M059J (cell line): Measurements from ENCODE around the gene YWHAG. TPM values are rescaled to one million over a fixed set of nuclear protein-coding genes. Genes with fewer than 3 reads are reported as not detected.
A peak's percentile ranks its signal among the peaks of the same experiment; 100 is the strongest.
"Not testable (repeated sequence)": the region's sequence is repeated elsewhere in the genome, so short reads cannot be mapped to it uniquely, and the experiment has no call there.

Experiments
- DNase-seq: peaks from one replicate; pipeline ENCODE4 v3.0.0-alpha.2; 2012; ENCODE audit warnings: low read depth
- total RNA-seq: library from RNA; depleted of rRNA; stranded (reverse); fragments of >200 nt; shearing (Covaris generic); gene quantifications from 2 replicates; pipeline ENCODE4 v1.2.3, GENCODE V29; 2014; rRNA removed

YWHAG gene
- total RNA-seq: 131 and 133 TPM in 2 replicates

DNA sequence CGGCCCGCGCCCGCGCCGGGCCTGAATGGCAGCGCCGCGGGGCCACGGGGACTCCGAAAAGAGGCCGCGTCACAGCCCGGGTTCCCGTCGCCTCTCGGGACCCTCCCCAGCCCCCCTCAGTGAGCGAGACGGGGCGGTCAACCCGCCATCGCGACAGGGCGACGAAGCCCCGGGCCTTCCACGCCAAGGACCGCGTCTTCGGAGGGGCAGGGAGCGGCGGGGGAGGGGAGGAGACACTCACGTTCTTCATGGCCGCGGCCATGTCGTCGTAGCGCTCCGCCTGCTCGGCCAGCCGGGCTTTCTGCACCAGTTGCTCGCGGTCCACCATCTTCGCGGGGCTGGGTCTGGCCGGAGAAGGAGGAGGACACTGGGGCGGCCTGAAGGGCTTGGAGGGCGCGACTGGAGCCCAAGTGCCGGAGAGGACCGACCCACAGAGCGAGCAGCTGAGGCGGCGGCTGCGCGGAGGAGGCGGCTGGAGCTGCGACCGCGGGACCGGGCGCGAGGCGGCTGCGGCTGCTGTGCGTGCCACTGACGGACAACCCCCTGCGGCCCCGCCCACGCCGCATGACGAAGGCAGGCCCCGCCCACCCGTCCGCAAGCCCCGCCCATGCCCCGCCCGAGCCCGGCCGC lies at the start of gene YWHAG:
Gene YWHAG (minus strand): TSS at position 511 of the 630 bp plus-strand sequence. CDS start 183 bp downstream, at position 328.
- peak; percentile 78 for DNase-seq

DNA sequence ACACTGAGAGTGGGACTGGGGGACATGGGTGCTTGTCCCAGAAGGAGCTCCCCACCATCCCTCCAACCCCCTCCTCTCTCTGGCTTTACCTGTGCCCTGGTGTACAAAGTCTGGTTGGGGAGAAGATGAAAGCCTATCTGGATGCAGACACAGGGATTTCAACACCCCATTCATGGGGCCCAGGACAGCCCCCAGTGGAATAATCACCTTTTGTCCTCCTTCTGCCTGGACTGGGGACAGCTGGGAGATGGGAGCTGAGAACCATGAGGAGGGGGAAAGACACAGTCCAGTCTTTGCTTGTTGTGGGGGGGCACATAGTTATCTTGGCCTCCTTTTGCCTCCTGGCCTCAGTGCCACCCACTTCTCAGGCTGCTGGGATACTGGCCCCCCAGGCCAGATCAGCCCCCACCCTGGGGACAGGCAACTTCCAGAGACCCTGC lies 49.4 kb upstream of the YWHAG start:
- DNase-seq: no peak

DNA sequence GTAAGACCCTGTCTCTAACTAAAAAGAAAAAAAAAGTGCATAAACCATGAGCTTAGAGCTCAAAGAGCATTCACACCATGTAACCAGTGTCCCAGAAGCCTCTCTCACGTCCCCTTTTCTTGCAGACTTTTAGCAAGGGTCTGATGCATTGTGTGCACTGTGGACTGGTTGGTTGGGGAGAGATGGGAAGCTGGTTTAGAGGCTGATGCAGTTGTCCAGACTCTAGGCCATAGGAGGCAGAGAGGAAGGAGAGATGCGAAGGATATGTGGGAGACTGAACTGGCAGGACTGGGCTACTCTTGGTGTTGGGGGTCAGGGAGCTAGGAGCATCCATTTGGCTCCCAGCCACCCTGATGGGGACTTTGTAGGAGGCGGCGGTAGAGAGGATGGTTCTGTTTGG lies 48.9 kb upstream of the YWHAG start:
- DNase-seq: no peak

DNA sequence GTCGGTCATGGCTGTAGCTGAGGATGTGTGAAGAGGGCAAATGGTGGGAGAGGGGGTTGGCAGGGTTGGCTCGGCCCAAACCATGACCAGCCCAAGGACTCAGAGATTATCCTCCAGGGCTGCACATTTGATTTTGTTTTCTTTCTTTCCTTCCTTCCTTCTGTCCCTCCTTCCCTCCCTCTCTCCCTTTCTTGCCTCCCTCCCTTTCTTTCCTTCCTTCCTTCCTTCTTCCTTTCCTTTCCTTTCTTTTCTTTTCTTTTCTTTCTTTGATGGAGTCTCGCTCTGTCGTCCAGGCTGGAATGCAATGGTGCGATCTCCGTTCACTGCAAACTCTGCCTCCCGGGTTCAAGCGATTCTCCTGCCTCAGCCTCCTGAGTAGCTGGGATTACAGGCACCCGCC lies 46.9 kb upstream of the YWHAG start:
- DNase-seq: no peak

DNA sequence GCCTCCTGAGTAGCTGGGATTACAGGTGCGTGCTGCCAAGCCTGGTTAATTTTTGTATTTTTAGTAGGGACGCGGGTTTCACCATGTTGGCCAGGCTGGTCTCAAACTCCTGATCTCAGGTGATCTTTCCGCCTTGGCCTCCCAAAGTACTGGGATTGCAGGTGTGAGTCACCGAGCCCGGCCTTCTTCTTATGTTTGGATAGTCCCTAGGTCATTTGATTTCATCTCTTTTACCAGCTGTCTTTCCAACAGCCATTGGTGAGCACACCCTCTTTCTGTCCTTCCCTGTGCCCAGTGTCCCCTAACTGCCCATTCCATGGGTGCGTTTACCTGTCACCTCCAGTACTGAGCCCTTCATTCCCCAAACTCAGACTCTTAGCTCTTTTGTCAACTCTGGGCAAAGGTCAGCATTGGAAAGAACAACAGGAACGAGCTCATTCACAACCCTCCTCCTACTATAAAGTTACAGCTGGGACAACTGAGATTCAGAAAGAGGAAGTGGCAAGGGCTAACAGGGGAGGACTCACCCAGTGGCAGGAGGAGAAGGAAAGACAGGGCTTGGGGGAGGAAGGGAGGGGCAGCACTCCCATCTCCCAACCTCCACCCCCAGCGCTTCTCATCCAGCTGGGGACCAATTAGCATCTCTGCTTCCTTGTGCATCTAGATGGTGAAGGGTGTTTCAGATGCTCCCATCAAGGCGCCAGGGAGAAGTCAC lies 45.1 kb upstream of the YWHAG start:
- no peak for DNase-seq

DNA sequence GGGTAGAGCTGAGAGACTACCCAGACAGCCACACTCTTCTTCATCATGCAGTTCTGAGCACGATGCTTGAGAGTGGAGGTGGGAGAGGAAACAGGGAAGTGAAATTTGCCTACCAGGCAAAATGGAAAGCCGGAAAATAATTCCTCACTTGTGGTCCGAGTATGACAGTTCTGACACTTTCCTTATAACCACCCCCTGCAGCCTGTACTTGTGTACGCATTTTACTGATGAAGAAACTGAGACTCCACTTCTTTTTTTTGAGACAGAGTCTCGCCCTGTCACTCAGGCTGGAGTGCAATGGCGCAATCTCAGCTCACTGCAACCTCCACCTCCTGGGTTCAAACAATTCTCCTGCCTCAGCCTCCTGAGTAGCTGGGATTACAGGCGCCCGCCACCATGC lies 44.3 kb upstream of the YWHAG start:
- DNase-seq: not testable (repeated sequence)

DNA sequence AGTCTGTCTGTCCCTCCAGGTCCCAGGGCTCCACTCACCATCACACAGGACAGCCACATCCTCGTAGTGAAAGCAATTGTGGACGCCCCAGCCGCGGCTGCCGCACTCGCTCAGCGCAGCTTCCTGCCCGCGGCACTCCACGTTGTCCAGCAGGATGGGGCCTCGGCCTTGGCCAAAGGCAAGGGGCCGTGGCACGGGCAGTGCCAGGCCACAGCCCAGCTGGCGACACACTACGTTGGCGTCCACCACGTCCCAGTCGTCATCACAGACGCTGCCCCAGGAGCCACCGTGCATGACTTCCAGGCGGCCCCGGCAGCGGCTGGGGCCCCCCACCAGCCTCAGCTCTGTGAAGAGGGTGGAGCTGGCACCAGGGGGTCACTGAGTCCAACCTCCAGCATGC lies 41.5 kb upstream of the YWHAG start:
- DNase-seq: no peak

DNA sequence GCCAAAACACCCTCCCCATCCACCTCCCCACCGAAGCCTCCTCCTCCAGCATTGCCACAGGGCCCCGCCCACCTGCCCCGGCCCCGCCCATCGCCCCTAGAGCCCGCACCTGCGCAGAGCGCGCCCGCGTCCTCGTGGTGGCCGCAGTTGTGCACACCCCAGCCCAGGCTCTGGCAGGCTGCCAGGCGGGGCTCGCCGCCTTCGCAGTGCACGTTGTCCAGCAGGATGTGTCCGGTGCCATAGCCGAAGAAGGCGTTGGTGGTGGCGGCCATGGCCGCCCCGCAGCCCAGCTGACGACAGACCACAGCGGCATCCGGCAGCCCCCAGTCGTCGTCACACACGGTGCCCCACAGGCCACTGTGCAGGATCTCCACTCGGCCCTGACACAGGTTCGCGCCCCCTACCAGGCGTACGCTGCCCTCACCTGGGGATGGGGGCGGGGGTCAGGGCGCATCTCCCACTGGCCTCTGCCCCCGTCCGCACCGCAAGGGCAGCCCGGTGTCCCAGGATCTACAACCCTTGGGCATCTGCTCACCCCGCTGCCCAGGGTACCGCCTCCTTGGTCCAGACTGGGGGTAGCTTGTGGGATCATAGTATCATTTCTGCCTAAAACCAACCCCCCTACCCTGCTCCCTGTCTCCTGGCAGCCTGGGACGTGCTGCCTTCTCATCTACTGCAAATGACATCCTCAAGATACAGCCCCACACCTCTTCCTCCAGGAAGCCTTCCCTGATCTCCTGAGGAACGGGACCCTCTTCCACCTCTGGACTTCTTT lies 38.8 kb upstream of the YWHAG start:
- peak; percentile 33 for DNase-seq

DNA sequence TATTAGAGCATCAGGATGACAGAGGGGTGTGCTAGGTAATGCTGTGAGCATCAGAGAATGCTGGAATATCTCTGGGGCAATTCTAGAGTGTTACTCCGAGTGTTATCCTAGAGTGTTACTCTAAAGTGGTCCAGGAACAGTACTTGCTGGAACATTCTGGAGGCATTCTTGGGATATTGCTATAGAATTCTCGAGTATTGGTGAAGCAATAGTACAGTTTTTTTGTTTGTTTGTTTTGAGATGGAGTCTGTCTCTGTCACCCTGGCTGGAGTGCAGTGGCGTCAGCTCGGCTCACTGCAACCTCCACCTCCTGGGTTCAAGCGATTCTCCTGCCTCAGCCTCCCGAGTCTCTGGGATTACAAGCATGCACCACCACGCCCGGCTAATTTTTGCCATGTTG lies 38.1 kb upstream of the YWHAG start:
- no peak for DNase-seq

DNA sequence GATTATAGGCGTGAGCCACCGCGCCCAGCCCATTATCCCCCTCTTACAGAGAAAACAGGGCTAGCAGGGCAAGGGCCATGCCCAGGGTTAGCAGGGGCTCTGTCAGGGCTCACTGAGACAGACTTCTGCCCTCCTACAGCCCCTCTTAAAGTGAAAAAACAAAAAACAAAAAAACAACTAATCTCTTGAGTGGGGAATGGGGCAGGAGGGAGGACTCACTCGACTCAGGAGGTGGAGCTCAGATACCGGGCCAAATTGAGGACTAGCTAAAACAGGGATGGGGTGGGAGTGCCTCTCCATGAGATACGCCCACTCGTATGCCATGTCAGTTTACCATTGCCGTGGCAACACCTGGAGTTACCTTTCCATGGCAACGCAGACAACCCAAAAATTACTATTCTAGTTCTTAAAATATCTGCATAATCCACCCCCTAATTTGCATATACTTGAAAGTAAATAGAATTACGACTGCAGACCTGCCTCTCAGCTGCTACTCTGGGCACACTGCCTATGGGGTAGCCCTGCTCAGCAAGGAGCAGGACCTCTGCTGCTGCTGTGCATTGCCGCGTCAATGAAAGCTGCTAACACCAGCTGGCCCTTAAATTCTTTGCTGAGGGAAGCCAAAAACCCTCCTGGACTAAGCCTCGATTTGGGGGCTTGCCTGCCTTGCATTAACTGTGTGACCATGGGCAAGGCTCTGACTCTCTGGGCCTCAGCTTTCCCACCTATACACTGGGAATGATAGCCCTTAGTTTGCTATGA lies 37.4 kb upstream of the YWHAG start:
- DNase-seq: peak; percentile 32

DNA sequence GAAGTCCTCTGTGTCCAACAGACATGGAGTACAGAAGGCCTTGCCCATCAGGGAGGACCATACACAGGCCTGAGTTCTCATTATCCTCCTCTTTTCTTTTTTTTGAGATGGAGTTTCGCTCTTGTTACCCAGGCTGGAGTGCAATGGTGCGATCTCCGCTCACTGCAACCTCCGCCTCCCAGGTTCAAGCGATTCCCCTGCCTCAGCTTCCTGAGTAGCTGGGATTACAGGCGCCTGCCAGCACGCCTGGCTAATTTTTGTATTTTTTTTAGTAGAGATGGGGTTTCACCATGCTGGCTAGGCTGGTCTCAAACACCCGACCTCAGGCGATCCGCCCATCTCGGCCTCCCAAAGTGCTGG lies 36.8 kb upstream of the YWHAG start:
- DNase-seq: not testable (repeated sequence)

DNA sequence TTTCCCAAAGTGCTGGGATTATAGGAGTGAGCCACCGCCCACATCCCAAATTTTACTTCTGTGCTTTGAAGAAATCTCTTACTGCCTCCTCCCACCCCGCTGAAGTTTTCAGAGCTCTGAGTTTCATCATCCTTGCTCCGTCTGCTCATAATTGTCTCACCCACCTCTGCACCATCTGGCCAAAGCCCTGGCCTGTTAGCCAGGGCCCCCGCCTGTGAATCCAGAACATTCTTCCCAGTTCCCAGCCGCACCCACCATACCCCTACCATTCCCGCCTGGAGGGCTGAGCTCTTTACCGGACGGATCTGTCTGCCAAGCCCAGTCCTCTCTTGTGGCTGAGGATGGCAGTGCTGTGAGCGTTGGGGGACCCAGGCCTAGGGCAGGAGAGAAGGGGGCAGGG lies 36.2 kb upstream of the YWHAG start:
- no peak for DNase-seq

DNA sequence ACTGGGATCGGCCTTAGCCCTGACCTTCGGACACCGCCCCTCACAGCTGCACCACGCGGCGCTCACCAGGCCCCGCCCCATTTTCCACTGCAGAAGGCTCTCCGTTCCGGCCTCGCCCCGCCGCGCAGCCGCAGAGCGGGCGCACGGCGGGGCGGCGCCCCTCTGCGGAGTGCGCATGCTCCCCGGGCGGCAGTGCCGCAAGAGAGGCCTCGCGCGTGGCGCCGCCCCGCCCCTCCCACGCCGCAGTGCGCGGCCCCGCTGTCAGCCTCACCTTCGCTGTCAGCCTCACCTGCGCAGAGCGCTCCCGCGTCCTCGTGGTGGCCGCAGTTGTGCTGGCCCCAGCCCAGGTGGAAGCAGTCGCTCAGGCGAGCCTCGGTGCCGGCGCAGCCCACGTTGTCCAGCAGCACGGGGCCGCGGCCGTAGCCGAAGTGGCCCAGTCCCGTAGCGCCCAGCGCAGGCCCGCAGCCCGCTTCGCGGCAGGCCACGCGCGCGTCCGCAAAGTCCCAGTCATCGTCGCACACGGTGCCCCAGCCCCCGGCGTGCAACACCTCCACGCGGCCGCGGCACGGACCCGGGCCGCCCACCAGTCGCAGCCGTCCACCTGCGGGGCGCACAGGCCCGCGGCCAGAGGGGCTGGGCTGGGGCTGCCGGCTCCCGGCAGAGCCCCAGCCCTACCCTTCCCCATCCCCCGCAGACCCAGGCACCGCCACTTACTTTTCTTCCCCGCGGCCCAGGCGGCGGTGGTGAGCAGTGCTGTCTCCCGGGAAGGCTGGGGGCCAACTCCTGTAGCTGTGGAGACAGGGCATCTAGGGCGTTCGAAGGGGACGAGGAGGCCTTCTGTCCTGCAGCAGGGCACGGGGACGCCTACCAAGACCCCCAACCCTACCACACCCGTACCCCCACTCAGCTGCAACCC lies 34.6 kb upstream of the YWHAG start:
- DNase-seq: peak; percentile 87

DNA sequence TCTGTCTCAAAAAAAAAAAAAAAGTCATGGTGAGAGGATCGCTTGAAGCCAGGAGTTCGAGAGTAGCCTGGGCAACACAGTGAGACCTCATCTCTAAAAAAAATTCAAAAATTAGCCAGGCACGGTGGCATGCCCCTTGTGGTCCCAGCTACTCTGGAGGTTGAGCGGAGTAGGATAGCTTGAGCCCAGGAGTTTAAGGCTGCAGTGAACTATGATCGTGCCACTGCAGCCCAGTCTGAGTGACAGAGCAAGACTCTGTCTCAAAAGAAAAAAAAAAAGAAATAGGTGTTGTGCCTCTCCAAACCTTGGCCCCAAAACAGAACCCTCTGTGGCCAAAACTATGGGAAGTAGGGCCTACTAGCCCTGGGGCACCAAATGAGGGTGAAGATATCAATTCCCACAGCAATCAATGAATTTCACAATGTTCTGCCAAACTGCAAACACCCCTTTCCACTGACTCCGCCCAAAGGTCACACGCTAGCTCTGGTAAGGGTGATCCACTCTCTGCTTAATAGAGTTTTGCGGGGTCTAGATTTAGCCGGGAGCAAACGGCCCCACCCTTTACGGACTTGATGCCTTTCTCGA lies 33.8 kb upstream of the YWHAG start:
- no peak for DNase-seq

DNA sequence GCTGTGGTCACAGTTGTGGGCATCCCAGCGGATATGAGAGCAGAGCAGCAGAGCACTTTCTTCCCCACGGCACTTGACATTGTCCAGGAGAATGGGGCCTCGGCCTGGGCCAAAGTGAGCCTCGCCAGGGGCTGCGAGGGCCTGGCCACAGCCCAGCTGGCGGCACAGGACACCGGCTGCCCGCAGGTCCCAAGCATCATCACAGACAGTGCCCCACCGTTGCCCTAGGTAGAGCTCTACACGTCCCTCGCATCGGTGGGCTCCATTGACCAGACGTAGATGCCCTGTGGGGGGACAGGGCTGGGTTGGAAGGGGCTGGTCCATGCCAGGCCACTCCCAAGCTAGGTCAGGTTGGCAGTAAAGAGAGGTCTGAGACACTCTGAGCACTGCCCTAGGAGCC lies 31.3 kb upstream of the YWHAG start:
- DNase-seq: no peak

DNA sequence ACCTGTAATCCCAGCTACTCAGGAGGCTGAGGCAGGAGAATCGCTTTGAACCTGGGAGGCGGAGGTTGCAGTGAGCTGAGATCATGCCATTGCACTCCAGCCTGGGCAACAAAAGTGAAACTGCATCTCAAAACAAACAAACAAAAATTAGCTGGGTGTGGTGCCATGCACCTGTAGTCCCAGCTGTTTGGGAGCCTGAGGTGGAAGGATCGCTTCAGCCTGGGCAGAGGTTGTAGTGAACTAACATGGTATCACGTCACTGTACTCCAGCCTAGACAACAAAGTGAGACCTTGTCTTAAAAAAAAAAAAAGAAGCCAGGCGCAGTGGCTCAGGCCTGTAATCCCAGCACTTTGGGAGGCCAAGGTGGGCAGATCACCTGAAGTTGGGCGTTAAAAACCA lies 29.0 kb upstream of the YWHAG start:
- DNase-seq: not testable (repeated sequence)

DNA sequence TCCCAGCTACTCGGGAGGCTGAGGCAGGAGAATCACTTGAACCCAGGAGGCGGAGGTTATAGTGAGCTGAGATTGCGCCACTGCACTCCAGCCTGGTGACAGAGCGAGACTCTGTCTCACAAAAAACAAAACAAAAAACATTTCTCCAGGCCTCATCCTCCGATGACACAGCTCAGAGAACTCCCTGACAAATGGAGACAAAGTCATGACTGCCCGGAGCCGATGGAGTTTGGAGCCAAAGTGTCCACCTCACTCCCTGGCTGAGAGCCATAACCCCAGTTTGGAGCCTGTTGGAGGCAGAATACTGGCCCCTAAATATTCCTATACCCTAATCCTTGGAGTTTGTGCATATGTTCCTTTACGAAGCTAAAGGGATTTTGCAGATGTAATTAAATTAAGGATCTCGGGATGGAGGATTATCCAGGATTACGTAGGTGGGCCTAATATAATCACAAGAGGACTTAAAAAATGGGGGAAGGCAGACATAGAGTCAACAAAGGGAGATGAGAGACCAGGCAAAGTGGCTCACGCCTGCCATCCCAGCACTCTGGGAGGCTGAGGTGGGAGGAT lies 28.0 kb upstream of the YWHAG start:
- peak; percentile 66 for DNase-seq

DNA sequence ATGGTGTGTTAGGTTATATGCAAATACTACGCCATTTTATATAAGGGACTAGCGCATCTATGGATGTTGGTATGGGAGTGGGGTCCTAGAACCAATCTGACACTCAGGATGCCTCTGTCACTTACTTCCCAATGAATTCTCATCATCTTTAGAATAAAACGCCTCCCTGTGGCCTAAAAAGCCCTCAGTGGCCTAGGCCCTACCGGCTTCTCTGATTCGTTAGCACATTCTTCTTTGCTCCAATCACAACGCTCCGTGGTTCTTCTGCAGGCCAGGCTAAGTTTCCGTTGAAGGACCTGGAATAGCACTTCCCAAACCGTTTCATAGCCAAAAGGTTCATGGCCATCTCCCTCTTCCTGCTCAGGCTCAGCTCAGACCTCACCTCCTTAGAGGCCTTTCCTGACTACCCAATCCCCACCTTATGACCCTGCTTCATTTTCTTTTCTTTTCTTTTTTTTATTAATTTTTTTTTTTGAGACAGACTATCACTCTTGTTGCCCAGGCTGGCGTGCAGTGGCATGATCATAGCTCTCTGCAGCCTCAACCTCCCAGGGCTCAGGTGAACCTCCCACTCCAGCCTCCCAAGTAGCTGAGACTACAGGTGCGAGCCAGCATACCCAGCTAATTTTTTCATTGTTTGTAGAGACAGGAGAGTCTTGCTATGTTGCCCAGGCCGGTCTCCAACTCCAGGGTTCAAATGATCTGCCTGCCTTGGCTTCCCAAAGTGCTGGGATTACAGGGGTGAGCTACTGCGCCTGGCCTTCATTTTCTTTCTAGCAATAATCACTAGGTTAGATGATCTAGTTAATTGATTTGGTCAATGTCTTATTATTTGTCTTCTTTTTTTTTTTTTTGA lies 24.5 kb upstream of the YWHAG start:
- DNase-seq: peak; percentile 15

DNA sequence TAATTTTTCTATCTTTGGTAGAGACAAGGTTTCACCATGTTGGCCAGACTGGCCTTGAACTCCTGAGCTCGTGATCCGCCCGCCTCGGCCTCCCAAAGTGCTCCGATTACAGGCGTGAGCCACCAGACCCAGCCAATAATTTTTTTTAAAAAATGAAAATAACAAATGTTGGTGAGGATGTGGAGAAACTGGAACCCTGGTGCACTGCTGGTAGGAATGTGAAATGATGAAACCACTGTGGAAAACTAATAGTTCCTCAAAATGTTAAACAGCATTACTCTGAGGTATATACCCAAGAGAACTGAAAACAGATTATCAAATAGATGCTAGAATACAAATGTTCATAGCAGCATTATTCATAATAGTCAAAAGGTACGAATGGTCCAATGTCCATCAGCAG lies 23.0 kb upstream of the YWHAG start:
- no peak for DNase-seq
